Gastroesophageal sphincter (tissue), 3 donors: ENCODE results near the gene INO80E.

Experiments
- CTCF ChIP-seq, 4 experiments: fragments of 200-600 bp in 2 of 4; fragments of 450-650 bp in 2 of 4; sonication (generic) in 1 of 4; IDR thresholded peaks; one replicate each; pipeline ENCODE4 v1.5.1; 2017 to 2019; ENCODE audit warnings: antibody characterized with exemption in 4 of 4, mild to moderate bottlenecking in 2 of 4, moderate library complexity in 2 of 4
- EP300 ChIP-seq: sonication (generic); formaldehyde crosslinking; IDR thresholded peaks from one replicate; pipeline ENCODE4 v1.6.1; 2017; ENCODE audit warnings: antibody characterized with exemption, mild to moderate bottlenecking
- POLR2A ChIP-seq, 2 donors: fragments of 450-650 bp; IDR thresholded peaks; one replicate each; pipeline ENCODE4 v1.6.1; 2017; ENCODE audit warnings: antibody characterized with exemption in 2 of 2, mild to moderate bottlenecking in 2 of 2, moderate library complexity in 1 of 2

DNA sequence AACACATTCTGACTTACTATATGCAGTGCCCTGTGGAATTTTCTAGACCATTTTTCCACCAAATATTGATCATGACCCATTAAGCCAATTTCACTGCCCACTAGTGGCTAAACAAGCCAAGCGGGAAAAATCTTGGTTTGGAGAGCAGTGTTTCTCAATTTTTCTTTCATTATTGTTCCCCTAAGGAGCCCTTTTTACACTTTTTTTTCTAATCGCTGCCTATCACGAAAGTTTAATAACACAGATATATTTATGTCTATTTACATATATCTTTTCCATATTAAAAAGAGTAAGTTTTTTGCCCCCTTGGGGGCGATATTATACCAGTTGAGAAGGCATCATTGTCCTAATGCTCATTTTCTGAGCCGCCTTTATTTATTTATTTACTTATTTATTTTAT is 45.8 kb downstream of the INO80E start:
- TF ChIP-seq POLR2A (IDR thresholded peaks at IDR 0.05) (no peak), CTCF (IDR thresholded peaks at IDR 0.05) (peak in 3 of 4 experiments; percentile 24 to 53 (median 34)), EP300 (no peak)
